HG03175 (cell line): ENCODE results near the gene NWD2.

Source experiments
- ATAC-seq: cut with Tn5 transposase; IDR thresholded peaks from one replicate; pipeline ENCODE4 v1.9.1; 2021; ENCODE audit warnings: mild to moderate bottlenecking, moderate library complexity; ENCODE audit not compliant: unreplicated experiment

Gene NWD2

GRCh38 chr4:37463033-37463856 is 218.7 kb downstream of the NWD2 start:
- no peak for ATAC-seq

GRCh38 chr4:37464373-37465128 is 220.0 kb downstream of the NWD2 start:
- no peak for ATAC-seq

GRCh38 chr4:37465296-37465695 is 220.8 kb downstream of the NWD2 start:
- no peak for ATAC-seq

- no peak for ATAC-seq
Observed at GRCh38 chr4:37465845-37466244, 221.3 kb downstream of the NWD2 start.

GRCh38 chr4:37467223-37467622 is 222.7 kb downstream of the NWD2 start:
- no peak for ATAC-seq

- no peak for ATAC-seq
Observed at GRCh38 chr4:37467824-37468223, 223.3 kb downstream of the NWD2 start.

- ATAC-seq = no peak
Observed at GRCh38 chr4:37469286-37469685, 224.7 kb downstream of the NWD2 start.

- ATAC-seq = no peak
Observed at GRCh38 chr4:37470245-37470644, 225.7 kb downstream of the NWD2 start.

GRCh38 chr4:37471093-37471492 is 226.6 kb downstream of the NWD2 start:
- ATAC-seq = no peak

GRCh38 chr4:37471971-37472370 is 227.4 kb downstream of the NWD2 start:
- no peak for ATAC-seq

GRCh38 chr4:37473807-37474206 is 229.3 kb downstream of the NWD2 start:
- no peak for ATAC-seq

GRCh38 chr4:37475087-37475486 is 230.5 kb downstream of the NWD2 start:
- ATAC-seq = no peak

GRCh38 chr4:37475776-37476175 is 231.2 kb downstream of the NWD2 start:
- no peak for ATAC-seq

- no peak for ATAC-seq
Observed at GRCh38 chr4:37476256-37476655, 231.7 kb downstream of the NWD2 start.

GRCh38 chr4:37476691-37477090 is 232.1 kb downstream of the NWD2 start:
- no peak for ATAC-seq

- no peak for ATAC-seq
Observed at GRCh38 chr4:37477126-37477525, 232.6 kb downstream of the NWD2 start.

GRCh38 chr4:37478151-37478550 is 233.6 kb downstream of the NWD2 start:
- ATAC-seq = no peak

GRCh38 chr4:37480509-37480908 is 236.0 kb downstream of the NWD2 start:
- ATAC-seq = no peak

- ATAC-seq = no peak
Observed at GRCh38 chr4:37481547-37482122, 237.1 kb downstream of the NWD2 start.

GRCh38 chr4:37482236-37482913 is 237.8 kb downstream of the NWD2 start:
- no peak for ATAC-seq

GRCh38 chr4:37483610-37484009 is 239.1 kb downstream of the NWD2 start:
- no peak for ATAC-seq
